CMK (cell line): ENCODE data around the gene BHMT2.

Source experiments
- DNase-seq: peaks from one replicate; pipeline ENCODE4 v3.0.0-alpha.2; 2010; ENCODE audit warnings: low read depth

BHMT2 gene

DNA sequence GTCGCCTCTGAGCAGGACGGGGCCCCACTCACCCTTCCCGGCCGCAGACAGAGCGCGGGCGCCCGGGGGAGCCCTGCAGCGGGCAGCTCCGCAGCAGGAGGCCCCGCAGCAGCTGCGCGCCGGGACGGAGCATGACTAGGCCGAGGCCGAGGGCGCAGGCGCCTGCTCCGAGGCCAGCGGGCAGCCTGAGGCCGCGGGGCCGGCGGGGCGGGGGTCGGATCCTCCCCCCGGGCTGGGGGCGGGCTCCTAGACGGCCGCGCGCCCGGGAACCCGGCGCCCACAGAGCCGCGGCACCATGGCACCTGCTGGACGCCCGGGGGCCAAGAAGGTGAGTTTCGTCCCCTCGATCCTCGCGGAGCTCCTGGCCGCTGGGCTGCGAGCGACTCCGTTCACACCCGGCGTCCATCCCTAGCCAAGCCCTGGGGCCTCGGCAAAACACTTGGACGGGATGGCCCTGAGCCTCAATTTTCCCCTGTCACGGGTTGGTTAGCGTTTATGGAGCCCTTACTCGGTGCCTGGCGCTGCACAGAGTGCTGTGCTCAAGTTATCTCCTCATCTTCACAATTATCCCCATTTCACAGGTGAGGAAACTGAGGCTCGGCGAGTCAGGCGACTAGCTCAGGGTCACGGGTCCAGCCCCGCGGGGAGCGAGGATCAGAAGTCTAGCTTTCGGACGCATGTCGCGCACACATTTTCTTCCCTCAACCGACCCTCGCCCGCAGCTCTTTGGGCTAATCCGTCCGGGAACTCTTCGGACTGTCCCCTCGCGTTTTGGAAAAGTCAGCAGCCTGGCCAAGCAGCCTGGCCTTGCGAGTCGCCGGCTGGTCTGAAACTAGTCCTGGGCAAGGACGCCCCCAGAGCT lies at the start of gene BHMT2, which contains the start of gene DMGDH:
TSS of gene BHMT2 (plus strand) at position 280 of the 862 bp plus-strand sequence. CDS start at position 296, 16 bp downstream.
TSS of gene DMGDH (minus strand) at position 187 of the 862 bp plus-strand sequence. CDS start at position 133, 54 bp downstream.
- no peak for DNase-seq

- DNase-seq, result no peak
Measured at GRCh38 chr5:79020861-79021561, 48.6 kb upstream of the BHMT2 start.

DNA sequence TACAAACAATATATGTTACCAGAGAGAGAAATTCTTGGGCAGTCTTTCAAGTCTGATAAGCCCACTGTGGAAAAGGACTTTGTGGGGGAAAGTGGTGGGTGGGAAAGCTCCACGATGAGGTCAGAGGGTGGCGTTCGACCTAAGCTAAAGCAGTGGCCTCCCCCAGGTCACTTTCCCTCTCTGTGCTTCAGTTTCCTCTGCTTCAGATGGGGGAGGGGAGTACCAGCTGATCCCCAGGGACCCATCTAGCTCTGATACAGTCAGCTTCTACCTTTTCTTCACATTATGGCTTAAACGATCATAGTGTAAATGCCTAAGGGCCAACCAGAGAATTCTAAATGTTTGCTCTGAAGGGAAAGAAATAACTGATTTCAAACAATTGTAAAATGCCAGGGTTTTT lies 47.8 kb upstream of the BHMT2 start:
- DNase-seq, result no peak

GRCh38 chr5:79022771-79023170 lies 46.8 kb upstream of the BHMT2 start:
- no peak for DNase-seq

GRCh38 chr5:79023348-79023747 lies 46.2 kb upstream of the BHMT2 start:
- no peak for DNase-seq

DNA sequence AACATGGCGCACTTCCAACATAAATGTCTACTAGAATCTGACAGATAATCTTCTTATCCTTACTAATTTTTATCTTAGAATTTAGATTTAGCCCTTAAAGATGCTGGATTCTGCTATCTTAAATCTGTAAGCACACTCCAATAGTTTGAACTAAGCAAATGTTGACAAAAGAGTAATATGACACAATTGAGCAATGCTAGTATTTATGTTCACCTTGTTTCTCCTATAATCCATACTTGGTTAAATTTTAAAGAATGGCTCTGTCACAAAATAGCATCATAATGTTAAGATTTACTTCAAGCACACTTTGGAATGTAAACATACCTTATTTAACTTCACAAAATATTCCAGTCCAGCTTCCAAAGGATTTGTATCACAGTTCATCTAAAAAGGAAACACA lies 45.6 kb upstream of the BHMT2 start:
- DNase-seq, result no peak

GRCh38 chr5:79025054-79025472 lies 44.5 kb upstream of the BHMT2 start:
- DNase-seq, result no peak

- no peak for DNase-seq
Measured at GRCh38 chr5:79030663-79031484, 38.7 kb upstream of the BHMT2 start.

- no peak for DNase-seq
Measured at GRCh38 chr5:79031485-79031867, 38.1 kb upstream of the BHMT2 start.

DNA sequence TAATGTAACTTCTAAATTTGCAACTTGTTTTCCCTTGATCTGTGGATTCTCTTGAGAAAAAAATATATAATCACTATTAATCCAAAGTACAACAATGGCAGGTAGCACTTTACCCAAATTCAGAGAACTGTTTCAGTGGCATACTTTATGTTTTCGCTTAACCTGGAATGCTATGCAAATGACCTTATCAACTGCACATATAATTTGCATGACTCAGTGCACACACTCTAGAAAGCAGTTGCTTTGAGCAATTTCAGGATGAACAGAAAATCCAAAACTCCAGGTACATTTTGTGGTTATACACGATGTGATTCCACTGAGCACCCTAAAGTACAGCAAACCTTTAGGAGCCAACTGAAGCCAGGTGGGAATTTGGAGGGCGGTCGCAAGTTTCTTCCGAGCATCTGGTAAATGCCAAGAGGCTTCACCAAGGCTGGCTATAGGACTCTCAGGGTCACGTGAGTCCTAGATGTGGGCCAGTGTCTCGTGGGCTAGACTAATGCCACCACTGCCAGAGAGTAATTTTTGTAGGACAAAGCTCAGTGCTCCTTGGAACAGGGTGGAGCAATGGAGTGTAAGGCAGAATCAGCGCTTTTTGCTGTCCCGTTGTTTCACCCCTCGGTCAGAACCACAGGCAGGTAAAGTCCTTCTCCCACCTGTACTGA lies 37.4 kb upstream of the BHMT2 start:
- DNase-seq, result no peak

DNA sequence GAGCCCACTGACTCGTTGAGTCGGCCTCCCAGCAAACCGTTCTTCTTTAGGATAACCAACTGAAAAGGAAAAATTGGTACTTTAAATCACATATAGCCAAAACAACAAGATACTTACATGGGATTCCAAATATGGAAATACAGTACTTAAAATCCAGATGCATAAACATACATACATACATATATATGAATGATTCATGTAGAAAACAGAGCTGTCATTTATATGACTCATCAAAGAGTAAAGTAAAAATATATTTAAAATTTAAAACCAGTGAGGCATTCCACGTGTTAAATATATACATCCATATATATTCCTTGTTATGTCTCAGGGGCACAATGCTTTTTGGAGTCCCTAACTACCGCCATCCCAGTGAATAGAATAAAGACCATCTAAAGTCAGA lies 36.8 kb upstream of the BHMT2 start:
- DNase-seq, result no peak

DNA sequence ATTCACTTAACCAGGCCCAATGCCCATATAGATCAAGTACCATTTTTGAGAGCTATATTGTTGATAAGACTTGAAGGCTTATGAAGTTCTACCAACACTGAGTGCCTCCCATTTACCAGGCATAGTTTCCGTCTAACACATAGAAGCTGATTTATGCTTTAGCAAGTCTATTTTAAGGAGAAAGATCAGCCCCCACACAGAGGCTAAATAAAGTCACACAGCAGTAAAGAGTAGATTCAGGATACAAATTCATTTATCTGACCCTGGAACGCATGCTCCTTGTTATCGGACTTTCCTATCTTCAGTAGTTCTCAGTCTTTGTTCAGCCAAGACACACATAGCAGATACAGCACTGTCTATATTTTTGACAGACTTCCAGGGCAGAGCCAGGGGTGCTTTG lies 34.3 kb upstream of the BHMT2 start:
- no peak for DNase-seq

DNA sequence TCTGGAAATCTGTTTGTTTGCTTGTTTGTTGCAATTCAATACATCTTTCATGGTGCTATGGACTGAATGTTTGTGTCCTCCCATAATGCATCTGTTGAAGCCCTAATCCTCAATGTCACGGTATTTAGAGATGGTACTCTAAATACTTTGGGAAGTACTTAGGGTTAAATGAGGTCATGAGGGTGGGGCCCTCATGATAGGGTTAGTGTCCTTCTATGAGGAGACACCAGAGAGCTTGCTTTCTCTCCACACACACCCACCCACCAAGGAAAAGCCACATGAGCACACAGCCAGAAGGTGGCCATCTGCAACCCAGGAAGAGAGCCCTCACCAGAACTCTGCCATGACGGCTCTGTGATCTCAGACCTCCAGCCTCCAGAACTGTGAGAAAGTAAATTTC lies 32.8 kb upstream of the BHMT2 start:
- DNase-seq, result no peak

GRCh38 chr5:79042188-79042587 lies 27.4 kb upstream of the BHMT2 start:
- no peak for DNase-seq

DNA sequence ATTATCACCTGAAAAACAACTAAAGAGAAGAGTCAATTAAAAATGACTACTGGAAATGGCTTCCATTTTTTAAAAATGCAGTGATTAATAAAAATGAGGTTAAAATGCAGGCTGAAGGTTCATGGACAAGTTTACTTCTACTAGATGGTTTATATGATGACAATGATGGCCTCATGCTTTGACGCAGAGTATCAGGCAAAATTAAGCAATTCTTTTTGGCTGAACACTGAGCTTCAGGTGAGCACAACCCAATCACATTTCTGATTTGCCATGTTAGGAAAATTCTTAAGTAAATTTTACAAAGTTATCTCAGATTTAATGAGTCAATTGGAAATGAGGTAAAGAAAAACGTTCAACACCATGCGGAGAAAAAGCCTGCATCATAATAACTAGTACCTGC lies 22.4 kb upstream of the BHMT2 start:
- DNase-seq, result no peak

GRCh38 chr5:79048437-79048836 lies 21.1 kb upstream of the BHMT2 start:
- no peak for DNase-seq

- DNase-seq, result no peak
Measured at GRCh38 chr5:79050498-79050897, 19.1 kb upstream of the BHMT2 start.

GRCh38 chr5:79053321-79053720 lies 16.2 kb upstream of the BHMT2 start:
- no peak for DNase-seq

DNA sequence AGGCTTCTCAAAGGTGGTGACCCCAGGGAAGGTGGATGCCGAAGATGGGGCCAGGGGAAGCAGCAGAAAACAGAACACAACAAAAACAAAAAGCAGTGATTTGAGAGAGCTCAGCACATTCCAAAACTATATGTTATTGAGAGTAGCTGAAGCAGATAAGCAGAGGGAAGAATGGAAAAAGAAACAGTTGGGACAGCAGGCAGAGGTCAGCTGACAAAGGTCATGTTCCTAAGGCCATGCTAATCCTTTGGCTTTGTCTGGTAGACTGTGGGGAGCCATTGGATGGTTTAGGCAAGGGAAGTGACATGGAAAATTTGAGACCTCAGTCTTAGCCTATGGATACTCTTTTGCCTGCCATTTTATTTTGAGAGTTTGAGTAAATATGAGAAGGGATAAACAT lies 14.6 kb upstream of the BHMT2 start:
- DNase-seq, result no peak

- no peak for DNase-seq
Measured at GRCh38 chr5:79056847-79057246, 12.7 kb upstream of the BHMT2 start.

DNA sequence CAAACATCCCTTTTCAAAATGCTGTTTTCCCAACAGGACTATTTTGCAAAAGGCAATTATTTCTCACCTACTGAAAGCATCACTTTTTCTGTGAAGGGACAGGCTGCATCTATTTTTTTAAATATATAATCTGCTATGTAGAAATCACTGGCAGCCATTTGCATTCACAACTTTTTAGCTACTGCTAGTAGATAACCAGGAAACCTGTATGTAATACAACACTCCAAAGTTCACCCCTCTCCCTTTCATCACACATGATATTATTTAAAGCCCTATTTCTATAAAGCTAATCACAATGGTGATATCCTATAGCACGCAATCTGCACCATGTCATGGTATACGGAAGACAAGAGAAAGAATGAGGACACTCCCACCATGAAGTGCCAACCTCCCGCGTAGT lies 9.9 kb upstream of the BHMT2 start:
- DNase-seq, result no peak

- DNase-seq, result no peak
Measured at GRCh38 chr5:79062436-79062835, 7.1 kb upstream of the BHMT2 start.
